Naive B cell (primary cell): ENCODE data around the gene NALCN. TPM values are rescaled to one million over a fixed set of nuclear protein-coding genes. Genes with fewer than 3 reads are reported as not detected.

Experiments
- ATAC-seq, 2 donors: fragments of 150-1000 bp; cut with Tn5 transposase; 2 replicates each; pipeline ENCODE4 v1.10.0; 2021; ENCODE audit warnings: low read depth in 2 of 2, mild to moderate bottlenecking in 2 of 2, moderate library complexity in 2 of 2
- DNase-seq: peaks from one replicate; pipeline ENCODE4 v3.0.0; 2022
- H3K27ac Mint-ChIP-seq, 6 donors: one replicate each; pipeline ENCODE4 v1.8.0; 2020 to 2022; ENCODE audit warnings: mild to moderate bottlenecking in 6 of 6, mixed read lengths in 6 of 6, moderate library complexity in 5 of 6, inconsistent platforms in 2 of 6
- H3K27me3 Mint-ChIP-seq, 3 donors: one replicate each; pipeline ENCODE4 v1.8.0; 2021 to 2022; ENCODE audit warnings: mixed read lengths in 3 of 3, mild to moderate bottlenecking in 1 of 3
- H3K36me3 Mint-ChIP-seq, 2 donors: one replicate each; pipeline ENCODE4 v1.8.0; 2020 to 2022; ENCODE audit warnings: mixed read lengths in 2 of 2, inconsistent platforms in 1 of 2, mild to moderate bottlenecking in 1 of 2
- H3K4me1 Mint-ChIP-seq, 3 donors: one replicate each; pipeline ENCODE4 v1.8.0; 2020 to 2022; ENCODE audit warnings: mixed read lengths in 3 of 3, inconsistent platforms in 1 of 3, mild to moderate bottlenecking in 1 of 3, moderate library complexity in 1 of 3
- H3K4me3 Mint-ChIP-seq, 8 donors: one replicate each; pipeline ENCODE4 v1.8.0; 2020 to 2022; ENCODE audit warnings: mild to moderate bottlenecking in 8 of 8, mixed read lengths in 8 of 8, moderate library complexity in 8 of 8, inconsistent platforms in 2 of 8
- H3K9me3 Mint-ChIP-seq, 7 donors: one replicate each; pipeline ENCODE4 v1.8.0; 2020 to 2022; ENCODE audit warnings: mixed read lengths in 7 of 7, mild to moderate bottlenecking in 5 of 7, inconsistent platforms in 2 of 7, moderate library complexity in 1 of 7
- polyA plus RNA-seq, 6 donors: library from polyadenylated mRNA; unstranded; fragments of 300-500 nt; fragmentation: Illumina TruSeq; gene quantifications; one replicate each; pipeline ENCODE4 v1.2.3, GENCODE V29; 2021; ENCODE audit warnings: low read depth in 6 of 6

NALCN gene
- polyA plus RNA-seq, 6 donors from 2014 or later: not detected

GRCh38 chr13:101230271-101230890 lies 185.9 kb downstream of the NALCN start:
- Mint-ChIP-seq H3K27me3 (peaks cover 0 to 10% (median 0%) of the 10 kb centered on the region in 3 donors), H3K4me1 (no peaks in the 10 kb centered on the region), H3K36me3 (no peaks in the 10 kb centered on the region), H3K4me3 (no peak overlapping the region), H3K9me3 (peaks cover 2 to 11% (median 5%) of the 10 kb centered on the region in 7 donors), H3K27ac (no peak overlapping the region)
- ATAC-seq (no peak), DNase-seq (no peak)

DNA sequence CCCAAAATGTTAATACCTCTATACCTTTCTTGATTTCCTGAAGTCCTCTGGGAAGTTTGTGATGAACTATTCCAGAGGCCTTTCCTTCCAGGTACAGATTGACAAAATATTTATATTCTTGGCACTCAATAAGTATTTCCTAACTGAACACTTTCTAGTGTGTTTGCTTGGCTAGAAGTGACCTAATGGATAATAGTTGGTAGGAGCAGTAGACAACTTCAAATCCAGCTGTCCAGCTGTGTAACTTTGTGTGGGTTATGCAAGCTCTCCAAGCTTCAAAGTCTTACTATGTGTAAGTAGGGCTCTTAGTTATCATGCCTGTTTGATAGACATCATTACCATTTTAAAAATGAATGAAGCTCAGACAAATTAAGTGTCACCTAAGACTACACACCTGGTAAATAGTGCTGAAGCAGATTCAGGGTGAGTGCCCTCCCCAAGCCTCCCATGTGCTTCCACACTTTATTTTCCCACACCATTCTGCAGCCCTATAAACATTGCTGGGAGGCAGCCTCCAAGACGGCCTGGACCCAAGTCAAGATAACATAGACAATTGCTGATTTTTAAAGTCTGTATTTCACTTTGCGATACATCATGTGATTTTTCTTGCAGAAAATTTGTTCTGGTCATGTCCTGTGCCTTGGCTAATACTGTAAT lies 196.6 kb downstream of the NALCN start:
- H3K27ac Mint-ChIP-seq: no peak overlapping the region
- no peak for DNase-seq
- H3K9me3 Mint-ChIP-seq: peaks cover 0 to 4% (median 1%) of the 10 kb centered on the region in 7 donors
- no peaks in the 10 kb centered on the region for H3K27me3 Mint-ChIP-seq
- no peak overlapping the region for H3K4me3 Mint-ChIP-seq
- H3K4me1 Mint-ChIP-seq: no peaks in the 10 kb centered on the region
- H3K36me3 Mint-ChIP-seq: no peaks in the 10 kb centered on the region
- no peak for ATAC-seq

GRCh38 chr13:101218484-101218883 lies 197.8 kb downstream of the NALCN start:
- no peak overlapping the region for H3K4me3 Mint-ChIP-seq
- H3K36me3 Mint-ChIP-seq: no peaks in the 10 kb centered on the region
- no peaks in the 10 kb centered on the region for H3K27me3 Mint-ChIP-seq
- peak overlapping the region in 1 of 6 donors; percentile 44 for H3K27ac Mint-ChIP-seq
- DNase-seq: no peak
- peaks cover 0 to 5% (median 1%) of the 10 kb centered on the region in 7 donors for H3K9me3 Mint-ChIP-seq
- no peak for ATAC-seq
- H3K4me1 Mint-ChIP-seq: no peaks in the 10 kb centered on the region

DNA sequence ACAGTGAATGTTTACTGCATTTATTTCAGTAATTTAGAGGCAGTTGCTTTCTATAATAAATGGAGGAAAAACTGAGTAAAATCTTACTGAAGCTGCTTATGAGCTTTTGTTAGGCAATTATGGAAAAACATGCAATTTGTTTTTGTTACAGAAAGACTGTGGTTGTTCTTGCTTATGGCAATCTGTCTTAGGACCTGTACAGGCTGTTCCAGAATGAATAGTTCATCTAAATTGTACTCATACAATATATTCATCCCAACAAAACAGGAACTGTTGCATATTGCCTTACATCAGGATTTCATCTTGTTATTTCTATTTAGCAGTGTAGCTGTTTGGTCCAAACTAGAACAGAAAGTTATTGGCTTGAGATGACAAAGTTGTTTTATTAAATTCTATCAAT lies 199.2 kb downstream of the NALCN start:
- H3K4me1 Mint-ChIP-seq: no peaks in the 10 kb centered on the region
- H3K9me3 Mint-ChIP-seq: peaks cover 0 to 9% (median 5%) of the 10 kb centered on the region in 7 donors
- no peak overlapping the region for H3K4me3 Mint-ChIP-seq
- H3K27me3 Mint-ChIP-seq: no peaks in the 10 kb centered on the region
- ATAC-seq: no peak
- no peaks in the 10 kb centered on the region for H3K36me3 Mint-ChIP-seq
- DNase-seq: no peak
- H3K27ac Mint-ChIP-seq: no peak overlapping the region

- DNase-seq (no peak), ATAC-seq (no peak)
- Mint-ChIP-seq H3K4me1 (no peaks in the 10 kb centered on the region), H3K4me3 (no peak overlapping the region), H3K27me3 (no peaks in the 10 kb centered on the region), H3K36me3 (no peaks in the 10 kb centered on the region), H3K9me3 (peaks cover 3 to 14% (median 7%) of the 10 kb centered on the region in 7 donors), H3K27ac (no peak overlapping the region)
Measured at GRCh38 chr13:101211261-101211660, 205.0 kb downstream of the NALCN start.

GRCh38 chr13:101210774-101211173 lies 205.5 kb downstream of the NALCN start:
- no peak for ATAC-seq
- DNase-seq: no peak
- H3K36me3 Mint-ChIP-seq: no peaks in the 10 kb centered on the region
- no peaks in the 10 kb centered on the region for H3K4me1 Mint-ChIP-seq
- H3K4me3 Mint-ChIP-seq: no peak overlapping the region
- H3K27me3 Mint-ChIP-seq: no peaks in the 10 kb centered on the region
- no peak overlapping the region for H3K27ac Mint-ChIP-seq
- H3K9me3 Mint-ChIP-seq: peaks cover 3 to 14% (median 7%) of the 10 kb centered on the region in 7 donors

GRCh38 chr13:101209206-101209893 lies 207.0 kb downstream of the NALCN start:
- Mint-ChIP-seq H3K4me3 (no peak overlapping the region), H3K9me3 (peaks cover 3 to 9% (median 7%) of the 10 kb centered on the region in 7 donors), H3K27ac (no peak overlapping the region), H3K36me3 (no peaks in the 10 kb centered on the region), H3K4me1 (no peaks in the 10 kb centered on the region), H3K27me3 (no peaks in the 10 kb centered on the region)
- ATAC-seq: no peak
- no peak for DNase-seq

DNA sequence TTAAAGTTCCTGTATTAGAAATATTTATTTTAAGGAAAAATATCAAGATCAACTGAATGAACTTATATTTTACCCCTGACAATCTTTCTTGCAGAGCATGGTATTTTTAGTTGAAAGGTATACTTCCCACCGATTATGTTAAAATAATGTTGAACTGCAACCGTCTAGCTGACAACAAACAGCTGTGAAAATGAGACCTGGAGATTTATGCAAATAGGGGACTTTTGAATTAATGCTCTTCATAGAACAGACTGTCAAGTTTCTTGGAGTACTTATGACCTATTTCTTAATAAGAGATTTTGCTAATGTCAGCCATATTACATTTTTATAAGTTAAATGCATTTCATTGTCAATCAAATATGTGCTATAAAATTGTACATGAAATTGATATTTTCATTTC lies 210.9 kb downstream of the NALCN start:
- no peaks in the 10 kb centered on the region for H3K36me3 Mint-ChIP-seq
- ATAC-seq (no peak), DNase-seq (no peak)
- H3K4me3 Mint-ChIP-seq: no peak overlapping the region
- no peaks in the 10 kb centered on the region for H3K4me1 Mint-ChIP-seq
- H3K9me3 Mint-ChIP-seq: peaks cover 0 to 5% (median 3%) of the 10 kb centered on the region in 7 donors
- no peaks in the 10 kb centered on the region for H3K27me3 Mint-ChIP-seq
- no peak overlapping the region for H3K27ac Mint-ChIP-seq

DNA sequence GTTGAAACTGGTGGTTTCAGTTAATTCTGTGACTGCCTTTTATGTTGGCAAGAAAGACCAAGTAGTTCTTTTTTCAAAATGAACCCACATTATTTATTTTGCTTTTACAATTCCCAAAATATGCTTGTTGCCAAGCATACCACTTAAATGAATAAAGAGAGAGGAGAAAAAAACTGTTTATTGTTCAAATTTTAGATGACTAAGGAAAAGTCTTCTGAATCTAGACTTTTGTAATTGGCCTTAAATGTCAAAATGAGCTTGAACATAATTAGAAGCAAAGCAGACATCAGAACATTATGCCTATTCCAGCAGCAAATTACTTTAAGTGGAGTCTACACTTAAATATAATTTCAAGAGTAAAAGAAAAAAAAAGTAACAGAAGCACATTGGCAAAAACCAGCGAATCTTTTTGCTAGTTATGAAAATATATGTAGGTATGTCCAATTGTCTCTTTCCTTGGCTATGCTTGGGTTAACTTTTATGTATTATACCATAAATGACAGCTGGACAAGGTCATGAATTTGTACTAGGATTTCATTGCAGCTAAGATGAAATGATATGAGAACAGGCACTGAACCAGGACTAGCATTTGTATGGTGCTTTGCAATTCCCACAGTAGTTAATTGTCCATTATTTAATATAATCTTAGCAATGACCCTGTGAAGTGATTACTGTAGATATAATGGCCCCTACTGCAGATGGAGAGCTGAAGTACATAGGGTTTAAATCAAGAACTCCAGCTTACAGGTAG lies 211.9 kb downstream of the NALCN start:
- H3K4me3 Mint-ChIP-seq: no peak overlapping the region
- peaks cover 0 to 10% (median 4%) of the 10 kb centered on the region in 7 donors for H3K9me3 Mint-ChIP-seq
- H3K27ac Mint-ChIP-seq: no peak overlapping the region
- DNase-seq: no peak
- ATAC-seq: no peak
- H3K4me1 Mint-ChIP-seq: no peaks in the 10 kb centered on the region
- no peaks in the 10 kb centered on the region for H3K36me3 Mint-ChIP-seq
- no peaks in the 10 kb centered on the region for H3K27me3 Mint-ChIP-seq

- H3K9me3 Mint-ChIP-seq: peaks cover 3 to 8% (median 5%) of the 10 kb centered on the region in 7 donors
- no peak for DNase-seq
- H3K27me3 Mint-ChIP-seq: no peaks in the 10 kb centered on the region
- no peaks in the 10 kb centered on the region for H3K36me3 Mint-ChIP-seq
- ATAC-seq: no peak
- H3K4me1 Mint-ChIP-seq: no peaks in the 10 kb centered on the region
- no peak overlapping the region for H3K27ac Mint-ChIP-seq
- no peak overlapping the region for H3K4me3 Mint-ChIP-seq
Measured at GRCh38 chr13:101202590-101202989, 213.7 kb downstream of the NALCN start.

- Mint-ChIP-seq H3K9me3 (peaks cover 0 to 5% (median 0%) of the 10 kb centered on the region in 7 donors), H3K27ac (no peak overlapping the region), H3K4me1 (no peaks in the 10 kb centered on the region), H3K4me3 (no peak overlapping the region), H3K27me3 (no peaks in the 10 kb centered on the region), H3K36me3 (no peaks in the 10 kb centered on the region)
- ATAC-seq (no peak), DNase-seq (no peak)
Measured at GRCh38 chr13:101190976-101191375, 225.3 kb downstream of the NALCN start.

- no peak overlapping the region for H3K4me3 Mint-ChIP-seq
- ATAC-seq (no peak), DNase-seq (no peak)
- peaks cover 0 to 2% (median 0%) of the 10 kb centered on the region in 7 donors for H3K9me3 Mint-ChIP-seq
- H3K4me1 Mint-ChIP-seq: no peaks in the 10 kb centered on the region
- no peaks in the 10 kb centered on the region for H3K36me3 Mint-ChIP-seq
- no peak overlapping the region for H3K27ac Mint-ChIP-seq
- no peaks in the 10 kb centered on the region for H3K27me3 Mint-ChIP-seq
Measured at GRCh38 chr13:101190337-101190736, 226.0 kb downstream of the NALCN start.

DNA sequence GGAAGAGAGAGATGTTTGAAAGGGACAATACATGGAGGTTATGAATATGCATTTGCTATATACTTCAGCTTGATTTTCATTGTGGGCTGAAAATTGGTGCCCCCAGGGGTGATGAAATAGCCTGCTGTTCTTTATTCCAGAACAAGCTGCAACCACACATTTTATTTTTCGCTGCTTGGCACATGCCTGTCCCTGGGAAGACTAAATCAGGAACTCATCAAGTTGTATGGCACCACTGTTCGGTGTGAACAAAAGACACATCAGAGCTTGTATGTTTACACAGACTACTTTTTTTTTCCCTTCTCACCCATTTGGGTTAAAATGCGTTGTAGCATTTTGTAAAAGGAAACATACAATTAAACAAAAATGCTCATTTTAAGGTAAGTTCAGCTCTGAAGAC lies 230.7 kb downstream of the NALCN start:
- DNase-seq: no peak
- ATAC-seq: no peak
- no peak overlapping the region for H3K4me3 Mint-ChIP-seq
- peaks cover 0 to 1% (median 0%) of the 10 kb centered on the region in 7 donors for H3K9me3 Mint-ChIP-seq
- no peaks in the 10 kb centered on the region for H3K36me3 Mint-ChIP-seq
- H3K27ac Mint-ChIP-seq: no peak overlapping the region
- H3K27me3 Mint-ChIP-seq: no peaks in the 10 kb centered on the region
- H3K4me1 Mint-ChIP-seq: no peaks in the 10 kb centered on the region
